ENCODE measurements around the gene LGALS3BP. TPM values are rescaled to one million over a fixed set of nuclear protein-coding genes. Genes with fewer than 3 reads are reported as not detected.

Gene LGALS3BP
- total RNA-seq, result 100 to 1,000 TPM; 191 to 392 (median 296) TPM

GRCh38 chr17:78979780-78980623 lies at the start of gene LGALS3BP:
TSS of gene LGALS3BP (minus strand) at chr17:78979923. CDS start at chr17:78977191, 2,732 bp downstream.
- Histone ChIP-seq H3K9me3 (no peaks in the 10 kb centered on the region), H3K27me3 (no peaks in the 10 kb centered on the region), H3K4me1 (peaks cover 0 to 57% (median 47%) of the 10 kb centered on the region in 4 donors), H3K4me3 (peak within 1 kb of the TSS; percentile 19 to 50 (median 40)), H3K36me3 (no peaks in the 10 kb centered on the region), H3K27ac (peak within 1 kb of the TSS; percentile 43 to 90 (median 66))
- peak in 1 of 2 donors; percentile 33 for DNase-seq (ENCODE audit: low spot score in 2 of 2)
- TF ChIP-seq POLR2A (IDR thresholded peaks at IDR 0.05) (peak in 1 of 2 donors; percentile 48), EP300 (IDR thresholded peaks at IDR 0.05) (peak; percentile 40), CTCF (IDR thresholded peaks at IDR 0.05) (no peak)
- WGBS, 2 donors, result 41 to 43% methylated on average over 15 to 16 of the region's 16 CpGs

GRCh38 chr17:79028496-79029326 lies 49.0 kb upstream of the LGALS3BP start:
- Histone ChIP-seq H3K4me3 (no peak overlapping the region), H3K4me1 (peaks cover 0 to 84% (median 42%) of the 10 kb centered on the region in 4 donors), H3K27ac (peak overlapping the region in 2 of 4 donors; percentile 15 to 86), H3K27me3 (peaks cover 0 to 5% of the 10 kb centered on the region in 2 donors), H3K36me3 (no peaks in the 10 kb centered on the region), H3K9me3 (no peaks in the 10 kb centered on the region)
- no peak for DNase-seq (ENCODE audit: low spot score in 2 of 2)
- TF ChIP-seq CTCF (IDR thresholded peaks at IDR 0.05), result peak in 1 of 5 experiments; percentile 17
- TF ChIP-seq EP300 (IDR thresholded peaks at IDR 0.05), result no peak
- WGBS, 2 donors, result 72 to 77% methylated on average over 14 to 17 of the region's 17 CpGs

- peaks cover 0 to 83% (median 41%) of the 10 kb centered on the region in 4 donors for H3K4me1 ChIP-seq
- 18 to 22% methylated on average over 15 to 16 of the region's 16 CpGs for WGBS, 2 donors
- TF ChIP-seq EP300 (IDR thresholded peaks at IDR 0.05) (no peak), CTCF (IDR thresholded peaks at IDR 0.05) (no peak), POLR2A (IDR thresholded peaks at IDR 0.05) (no peak)
- H3K36me3 ChIP-seq, result no peaks in the 10 kb centered on the region
- H3K27me3 ChIP-seq, result peaks cover 0 to 5% of the 10 kb centered on the region in 2 donors
- H3K9me3 ChIP-seq, result no peaks in the 10 kb centered on the region
- DNase-seq (ENCODE audit: low spot score in 2 of 2), result peak in 1 of 2 donors; percentile 13
- peak overlapping the region in 1 of 4 donors; percentile 78 for H3K4me3 ChIP-seq
- H3K27ac ChIP-seq, result peak overlapping the region in 3 of 4 donors; percentile 15 to 86 (median 22)
Measured at GRCh38 chr17:79027925-79028491, 48.3 kb upstream of the LGALS3BP start.

DNA sequence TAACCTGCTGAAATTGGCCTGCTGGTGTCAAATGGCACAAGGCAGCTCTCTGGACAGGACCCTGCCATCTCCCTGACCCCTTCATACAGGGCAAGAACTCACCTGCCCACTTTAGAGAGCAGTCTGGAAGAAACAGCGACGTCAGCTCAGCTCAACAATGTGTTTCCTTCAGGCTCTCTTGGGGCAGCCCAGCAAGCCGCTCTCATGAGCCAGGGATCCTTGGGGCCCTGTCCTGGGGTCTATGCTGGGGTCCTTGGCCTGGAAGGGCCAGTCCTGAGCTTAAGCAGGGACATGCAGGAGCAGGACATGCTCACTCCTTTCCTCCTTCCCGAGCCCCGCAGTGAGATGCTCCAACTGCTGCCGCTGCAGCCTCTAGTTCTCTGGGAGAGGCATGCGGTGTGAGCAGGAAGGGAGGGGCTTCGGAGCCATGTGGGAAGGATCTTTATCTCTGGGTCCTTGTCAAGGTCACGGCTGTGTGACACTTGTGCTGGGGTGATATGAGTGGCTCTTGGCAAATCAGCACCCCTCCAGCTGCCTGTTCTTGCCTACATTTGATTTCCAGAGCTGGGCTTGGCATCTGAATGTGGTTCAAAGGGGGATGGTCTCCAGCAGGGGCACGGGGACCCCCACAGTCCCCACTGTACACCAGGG lies 47.7 kb upstream of the LGALS3BP start:
- peaks cover 0 to 5% of the 10 kb centered on the region in 2 donors for H3K27me3 ChIP-seq
- 26 to 42% methylated on average over 6 to 10 of the region's 10 CpGs for WGBS, 2 donors
- TF ChIP-seq POLR2A (IDR thresholded peaks at IDR 0.05), result no peak
- no peak for TF ChIP-seq EP300 (IDR thresholded peaks at IDR 0.05)
- TF ChIP-seq CTCF (IDR thresholded peaks at IDR 0.05), result no peak
- H3K9me3 ChIP-seq, result no peaks in the 10 kb centered on the region
- peak in 1 of 2 donors; percentile 11 for DNase-seq (ENCODE audit: low spot score in 2 of 2)
- H3K4me1 ChIP-seq, result peaks cover 0 to 83% (median 41%) of the 10 kb centered on the region in 4 donors
- peak overlapping the region in 1 of 4 donors; percentile 78 for H3K4me3 ChIP-seq
- no peaks in the 10 kb centered on the region for H3K36me3 ChIP-seq
- H3K27ac ChIP-seq, result peak overlapping the region; percentile 15 to 86 (median 26)

All from tibial nerve (tissue), 4 donors.